WERI-Rb-1 (cell line): ENCODE measurements around the gene GCG.

Experiments
- DNase-seq: peaks from one replicate; pipeline ENCODE4 v3.0.0-alpha.2; 2020
- H3K27ac ChIP-seq: fragments of 250-450 bp; sonication (Bioruptor Pico); 2 replicates; pipeline ENCODE4 v1.5.1; 2020; ENCODE audit warnings: mild to moderate bottlenecking, moderate library complexity
- H3K27me3 ChIP-seq: fragments of 250-450 bp; sonication (Bioruptor Pico); 2 replicates; pipeline ENCODE4 v1.5.1; 2021; ENCODE audit warnings: mild to moderate bottlenecking, low read depth, moderate library complexity; ENCODE audit not compliant: insufficient read depth, severe bottlenecking
- H3K36me3 ChIP-seq: fragments of 250-450 bp; sonication (Bioruptor Pico); 2 replicates; pipeline ENCODE4 v1.5.1; 2020; ENCODE audit warnings: mild to moderate bottlenecking, moderate library complexity
- H3K4me3 ChIP-seq: 2 replicates; pipeline ENCODE4 v1.5.1; 2011; ENCODE audit warnings: low read depth, mild to moderate bottlenecking, control low read depth, low read length
- H3K9me3 ChIP-seq: fragments of 250-450 bp; sonication (Bioruptor Pico); 2 replicates; pipeline ENCODE4 v1.5.1; 2021; ENCODE audit warnings: mild to moderate bottlenecking, moderate library complexity; ENCODE audit not compliant: severe bottlenecking
- CTCF ChIP-seq: IDR thresholded peaks from 2 replicates; pipeline ENCODE4 v1.5.1; 2011; ENCODE audit warnings: low read depth, mild to moderate bottlenecking, control low read depth, inconsistent platforms, low read length

Gene GCG

DNA sequence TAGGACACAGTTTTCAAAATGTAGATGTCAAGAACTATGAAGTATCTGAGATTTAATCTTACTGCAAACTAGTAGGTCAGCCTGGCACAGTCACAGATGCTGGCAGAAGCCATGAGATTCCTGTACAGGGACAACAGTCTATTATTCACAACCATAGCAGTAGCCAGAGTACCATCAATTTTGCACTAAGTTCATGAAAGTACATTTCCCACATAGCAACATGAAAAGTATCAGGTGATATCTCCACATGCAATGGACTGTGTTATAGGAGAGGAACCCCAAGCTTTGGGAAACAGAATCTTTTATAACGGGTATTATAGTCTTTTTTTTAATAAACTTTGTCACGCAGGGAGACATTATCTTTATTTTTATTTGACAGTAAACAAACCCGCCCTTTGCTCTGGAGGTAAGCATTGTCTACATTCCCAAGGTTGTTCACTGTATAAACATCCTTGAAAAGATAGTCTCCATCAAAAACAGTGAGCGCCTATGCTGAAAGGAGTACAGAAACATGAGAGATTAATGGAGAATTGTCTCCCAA is 44.6 kb downstream of the GCG start:
- no peak for TF ChIP-seq CTCF
- no peak for DNase-seq
- Histone ChIP-seq H3K9me3 (no peaks in the 10 kb centered on the region), H3K36me3 (no peaks in the 10 kb centered on the region), H3K27me3 (no peaks in the 10 kb centered on the region), H3K27ac (no peak overlapping the region), H3K4me3 (no peak overlapping the region)

- H3K36me3 ChIP-seq = no peaks in the 10 kb centered on the region
- DNase-seq = no peak
- H3K27me3 ChIP-seq = no peaks in the 10 kb centered on the region
- no peak for TF ChIP-seq CTCF
- no peak overlapping the region for H3K4me3 ChIP-seq
- no peaks in the 10 kb centered on the region for H3K9me3 ChIP-seq
- H3K27ac ChIP-seq = no peak overlapping the region
These were observed 45.3 kb downstream of the GCG start for GRCh38 chr2:162106746-162107145.

GRCh38 chr2:162106146-162106551 is 45.9 kb downstream of the GCG start:
- Histone ChIP-seq H3K27ac (no peak overlapping the region), H3K4me3 (no peak overlapping the region), H3K36me3 (no peaks in the 10 kb centered on the region), H3K9me3 (no peaks in the 10 kb centered on the region), H3K27me3 (no peaks in the 10 kb centered on the region)
- TF ChIP-seq CTCF = no peak
- no peak for DNase-seq

DNA sequence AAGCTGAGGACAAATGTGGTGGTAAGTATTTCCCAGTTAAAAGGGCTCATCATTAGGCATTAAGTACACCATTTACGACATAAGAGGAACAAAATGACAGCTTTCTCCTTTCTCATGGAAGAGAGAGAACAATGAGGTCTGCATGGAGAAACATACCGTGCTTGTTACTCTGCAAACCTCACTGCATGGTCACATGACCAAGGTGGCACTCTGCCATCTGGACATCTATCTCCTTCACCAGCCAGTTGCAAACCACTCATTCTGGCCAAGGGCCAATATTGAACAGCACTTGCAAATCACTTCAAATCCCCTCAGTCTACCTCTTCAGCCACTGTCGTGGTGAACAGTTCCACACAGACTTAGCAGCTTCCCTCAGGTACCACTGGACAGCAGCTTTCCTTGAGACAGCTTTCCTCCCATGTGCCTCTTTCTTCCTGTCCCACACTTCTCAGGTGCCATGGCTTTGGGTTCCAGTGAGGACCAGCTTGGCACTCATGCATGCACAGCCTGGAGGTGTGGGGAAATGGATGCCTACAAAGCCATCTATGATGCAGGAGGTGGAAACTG is 48.5 kb downstream of the GCG start:
- no peaks in the 10 kb centered on the region for H3K9me3 ChIP-seq
- DNase-seq = no peak
- TF ChIP-seq CTCF = no peak
- H3K27me3 ChIP-seq = no peaks in the 10 kb centered on the region
- no peak overlapping the region for H3K27ac ChIP-seq
- no peak overlapping the region for H3K4me3 ChIP-seq
- H3K36me3 ChIP-seq = no peaks in the 10 kb centered on the region

DNA sequence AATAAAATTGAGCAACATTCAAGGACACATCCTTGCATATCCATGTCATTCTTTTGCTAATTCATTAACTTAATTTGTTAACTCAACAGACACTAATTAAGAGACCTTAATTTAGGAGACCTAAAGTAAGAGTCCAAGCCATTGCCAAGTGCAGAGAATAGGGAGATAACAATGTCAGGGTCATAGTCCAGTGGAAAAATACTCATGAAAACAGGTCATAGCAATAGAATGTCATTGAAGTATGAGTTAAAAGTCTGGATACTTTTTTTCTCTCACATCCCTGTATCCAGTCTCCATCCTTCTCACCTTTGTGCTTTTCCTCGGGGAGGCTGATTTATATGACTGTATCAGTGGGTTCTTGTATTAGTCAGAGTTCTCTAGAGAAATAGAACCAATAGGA is 51.5 kb downstream of the GCG start:
- H3K27ac ChIP-seq = no peak overlapping the region
- no peaks in the 10 kb centered on the region for H3K27me3 ChIP-seq
- no peak overlapping the region for H3K4me3 ChIP-seq
- no peak for TF ChIP-seq CTCF
- no peaks in the 10 kb centered on the region for H3K9me3 ChIP-seq
- no peaks in the 10 kb centered on the region for H3K36me3 ChIP-seq
- DNase-seq = no peak

DNA sequence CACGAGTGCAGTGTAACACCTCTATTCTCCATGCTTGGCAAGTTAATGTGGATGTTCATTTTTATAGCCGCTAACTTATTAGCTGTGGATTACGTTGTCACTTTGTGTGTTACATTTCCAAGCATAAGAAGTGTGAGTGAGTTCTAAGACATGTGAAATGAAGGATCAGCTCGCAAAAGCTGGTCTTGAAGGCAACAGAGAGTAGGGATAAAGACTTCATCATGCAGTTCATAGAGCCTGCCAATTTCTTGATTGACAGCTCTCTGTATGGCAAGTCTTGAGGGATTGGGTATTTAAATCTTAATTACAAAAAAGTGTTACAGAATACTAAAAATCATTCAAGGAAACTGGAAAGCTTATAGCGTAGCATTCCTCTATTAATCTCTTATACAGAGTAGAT is 52.2 kb downstream of the GCG start:
- Histone ChIP-seq H3K27ac (no peak overlapping the region), H3K9me3 (no peaks in the 10 kb centered on the region), H3K36me3 (no peaks in the 10 kb centered on the region), H3K27me3 (no peaks in the 10 kb centered on the region), H3K4me3 (no peak overlapping the region)
- no peak for TF ChIP-seq CTCF
- no peak for DNase-seq
